Measurements from ENCODE around the gene CDC37L1. TPM values are rescaled to one million over a fixed set of nuclear protein-coding genes. Genes with fewer than 3 reads are reported as not detected.
"Not testable (repeated sequence)": the region's sequence is repeated elsewhere in the genome, so short reads cannot be mapped to it uniquely, and the experiment has no call there.

The CDC37L1 gene
- 61.9 TPM for total RNA-seq

DNA sequence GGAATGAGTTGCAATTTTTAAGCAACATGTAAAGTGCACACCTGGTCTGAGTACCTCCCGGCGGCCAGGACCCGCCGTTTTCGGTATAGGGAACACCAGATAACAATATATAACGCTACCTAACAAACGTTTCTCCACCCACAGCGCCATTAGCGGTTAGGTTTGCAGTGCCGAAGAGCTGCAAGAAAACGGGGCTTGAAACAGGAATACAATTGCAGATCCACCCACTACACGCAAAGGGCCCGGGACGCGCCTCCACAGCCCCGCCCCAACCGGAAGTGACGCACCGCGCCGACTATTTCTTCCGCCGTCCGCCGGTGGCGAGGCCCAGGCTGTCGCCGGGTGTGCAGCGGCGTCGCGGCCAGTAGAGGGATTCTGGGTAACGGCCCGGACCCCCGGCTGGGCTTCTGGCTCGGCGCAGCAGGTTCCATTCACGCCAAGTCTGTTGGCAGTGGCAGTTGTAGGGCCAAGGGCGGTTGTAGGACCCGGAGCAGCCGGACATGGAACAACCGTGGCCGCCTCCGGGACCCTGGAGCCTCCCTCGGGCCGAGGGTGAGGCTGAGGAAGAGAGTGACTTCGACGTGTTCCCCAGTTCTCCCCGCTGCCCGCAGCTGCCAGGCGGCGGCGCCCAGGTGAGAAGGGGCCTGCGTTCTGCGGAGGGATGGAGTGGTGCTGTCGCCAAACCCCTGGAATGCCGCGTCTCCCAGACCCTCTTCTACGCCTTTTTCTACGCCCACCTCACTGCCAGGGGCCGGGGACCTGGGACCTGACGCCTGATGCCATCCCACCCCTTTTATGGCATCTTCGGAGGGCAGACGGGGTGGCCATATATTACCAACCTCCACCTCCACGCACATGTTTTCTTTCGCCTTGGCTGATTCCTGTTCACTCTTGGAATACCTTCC is at the start of gene CDC37L1:
TSS of gene CDC37L1 (plus strand) at position 302 of the 905 bp plus-strand sequence. CDS start at position 501, 199 bp downstream.
- DNase-seq, result peak; percentile 99

DNA sequence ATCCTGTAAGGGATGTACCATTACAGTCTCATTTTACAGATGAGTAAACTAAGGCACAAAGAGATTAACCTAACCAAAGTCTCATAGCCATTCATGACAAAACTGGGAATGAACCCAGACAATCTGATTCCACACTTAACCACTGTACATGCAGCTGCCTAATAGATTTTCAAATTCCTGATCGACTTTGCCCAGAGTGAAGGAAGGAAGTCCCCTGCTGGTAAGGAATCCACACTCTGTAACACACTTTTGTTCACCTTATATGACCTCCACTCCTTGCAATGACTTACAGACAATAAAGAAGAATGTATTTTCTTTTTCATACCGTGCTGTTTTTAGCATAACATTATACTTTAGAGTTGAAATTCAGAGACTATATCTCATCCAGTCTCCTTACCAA is 48.5 kb upstream of the CDC37L1 start:
- no peak for DNase-seq

DNA sequence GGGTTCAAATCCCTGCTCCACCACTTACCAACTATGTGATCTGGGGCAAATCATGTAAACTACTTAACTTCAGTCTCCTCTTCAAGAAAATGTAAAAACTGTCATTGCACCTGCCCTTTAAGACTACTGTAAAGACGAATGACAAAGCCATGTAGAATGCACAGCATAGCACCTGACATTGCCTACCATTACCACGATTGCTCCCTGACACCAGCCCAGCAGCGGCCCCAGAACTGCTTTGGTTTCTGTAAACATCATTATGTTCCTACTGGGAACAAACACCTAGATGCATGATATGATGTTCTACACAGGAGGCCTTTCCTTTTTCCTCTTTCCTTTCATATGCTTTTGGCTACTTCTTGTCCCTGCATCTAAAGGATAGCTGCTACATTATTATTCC is 40.4 kb upstream of the CDC37L1 start:
- DNase-seq, result no peak

DNA sequence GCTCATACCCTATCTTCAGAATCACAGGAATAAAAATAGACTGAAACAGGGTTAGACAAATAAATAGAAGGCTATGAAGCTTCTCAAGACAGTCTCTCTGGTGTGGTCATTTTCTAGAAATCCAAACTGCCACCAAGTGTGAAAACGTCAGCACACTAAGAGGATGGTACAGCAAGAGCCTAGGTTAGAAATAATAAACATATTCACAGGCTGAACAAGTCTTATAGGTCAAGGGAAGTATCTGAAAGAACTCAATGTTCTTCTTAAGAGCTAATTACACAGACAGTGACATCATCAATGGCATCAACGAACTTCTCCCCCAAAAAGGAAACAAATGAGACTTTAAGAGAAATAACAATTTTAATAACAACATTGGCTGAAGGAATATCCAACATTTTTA is 39.9 kb upstream of the CDC37L1 start:
- no peak for DNase-seq

GRCh38 chr9:4640027-4640426 is 39.3 kb upstream of the CDC37L1 start:
- DNase-seq, result peak; percentile 43

GRCh38 chr9:4642351-4642750 is 37.0 kb upstream of the CDC37L1 start:
- DNase-seq, result no peak

DNA sequence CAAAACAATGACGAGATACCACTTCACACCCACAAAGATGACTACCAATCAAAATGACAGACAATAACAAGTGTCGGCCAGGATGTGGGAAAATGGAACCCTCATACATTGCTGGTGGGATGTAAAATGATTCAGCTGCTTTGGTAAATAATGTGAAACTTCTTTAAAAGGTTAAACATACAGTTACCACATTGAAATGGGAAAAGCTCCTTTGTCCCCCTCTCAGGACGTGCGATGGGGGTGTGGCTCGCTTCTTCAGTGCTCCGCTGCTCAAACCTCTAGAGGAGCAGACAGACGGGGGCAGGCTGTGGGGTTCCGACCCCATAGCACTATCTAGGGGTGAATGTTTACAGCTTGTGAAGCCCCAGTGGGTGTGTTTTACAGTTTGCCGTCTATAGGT is 25.3 kb upstream of the CDC37L1 start:
- no peak for DNase-seq

DNA sequence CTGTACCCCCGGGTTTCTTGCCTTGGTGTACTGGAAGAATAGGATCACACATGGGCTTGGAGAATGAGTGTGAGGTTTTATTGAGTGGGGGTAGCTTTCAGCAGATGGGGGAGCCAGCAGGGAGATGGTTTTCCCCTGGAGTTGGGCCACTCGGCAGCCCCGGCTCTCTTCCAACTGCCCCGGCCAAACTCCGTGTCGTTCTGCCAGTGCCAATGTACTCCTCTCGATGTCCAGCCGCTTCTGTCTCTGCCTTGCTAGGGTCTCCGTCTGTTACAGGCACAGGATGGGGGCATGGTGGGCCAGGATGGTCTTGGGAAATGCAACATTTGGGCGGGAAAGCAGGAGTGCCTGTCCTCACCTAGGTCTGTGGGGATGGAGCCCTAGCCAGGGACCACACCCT is 24.8 kb upstream of the CDC37L1 start:
- no peak for DNase-seq

- DNase-seq, result not testable (repeated sequence)
Measured at GRCh38 chr9:4656196-4656595, 23.2 kb upstream of the CDC37L1 start.

DNA sequence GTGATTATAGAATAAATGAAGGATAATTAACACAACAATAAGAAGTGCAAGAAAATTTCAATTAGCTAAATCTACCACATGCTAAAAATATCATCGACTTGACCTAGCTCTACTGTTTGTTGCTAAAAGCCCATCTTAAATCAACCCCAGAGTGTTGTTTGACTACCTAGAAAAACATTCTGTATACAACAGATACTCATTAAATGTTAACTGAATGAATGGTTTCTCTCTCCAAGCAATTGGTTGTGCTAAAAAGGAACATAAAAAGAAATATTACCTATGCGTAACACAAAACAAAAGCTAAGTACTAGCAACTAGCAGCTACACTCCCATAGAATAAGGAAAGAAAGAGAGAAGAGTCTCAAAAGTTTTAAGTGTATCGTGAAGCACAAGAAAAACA is 22.7 kb upstream of the CDC37L1 start:
- no peak for DNase-seq

- DNase-seq, result no peak
Measured at GRCh38 chr9:4657426-4658159, 21.8 kb upstream of the CDC37L1 start.

DNA sequence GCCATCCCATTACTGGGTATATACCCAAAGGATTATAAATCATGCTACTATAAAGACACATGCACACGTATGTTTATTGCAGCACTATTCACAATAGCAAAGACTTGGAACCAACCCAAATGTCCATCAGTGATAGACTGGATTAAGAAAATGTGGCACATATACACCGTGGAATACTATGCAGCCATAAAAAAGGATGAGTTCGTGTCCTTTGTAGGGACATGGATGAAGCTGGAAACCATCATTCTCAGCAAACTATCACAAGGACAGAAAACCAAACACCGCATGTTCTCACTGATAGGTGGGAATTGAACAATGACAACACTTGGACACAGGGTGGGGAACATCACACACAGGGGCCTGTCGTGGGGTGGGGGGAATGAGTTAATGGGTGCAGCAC is 18.7 kb upstream of the CDC37L1 start:
- DNase-seq, result not testable (repeated sequence)

GRCh38 chr9:4661165-4661564 is 18.2 kb upstream of the CDC37L1 start:
- no peak for DNase-seq

DNA sequence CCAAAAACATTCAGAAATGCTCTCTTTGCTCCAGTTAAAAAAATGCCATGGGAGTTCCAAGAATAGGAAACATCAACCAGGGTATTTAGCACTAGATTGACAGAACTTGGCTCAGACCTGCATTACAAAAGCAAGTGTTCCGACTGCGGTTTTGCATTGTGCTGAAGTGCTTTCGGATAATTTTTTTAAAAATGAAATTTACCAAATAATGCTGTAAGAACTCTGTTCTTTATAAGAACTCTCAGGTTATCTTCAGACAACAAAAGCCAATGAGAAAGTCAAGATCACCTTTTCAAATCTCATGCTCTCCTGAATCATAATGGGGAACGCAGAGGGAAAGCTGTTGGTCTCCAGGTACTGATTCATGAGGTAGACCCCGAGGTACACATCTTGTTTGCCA is 17.8 kb upstream of the CDC37L1 start:
- no peak for DNase-seq

- DNase-seq, result peak; percentile 91
Measured at GRCh38 chr9:4662108-4662988, 17.0 kb upstream of the CDC37L1 start, which contains the start of gene PLPP6. Gene PLPP6, plus strand, starts transcription at chr9:4662294. Its CDS starts 82 bp downstream, at chr9:4662376.

GRCh38 chr9:4662989-4663792 is 16.2 kb upstream of the CDC37L1 start:
- DNase-seq, result no peak

GRCh38 chr9:4663956-4664355 is 15.4 kb upstream of the CDC37L1 start:
- no peak for DNase-seq

- DNase-seq, result peak; percentile 20
Measured at GRCh38 chr9:4665357-4665756, 14.0 kb upstream of the CDC37L1 start.

DNA sequence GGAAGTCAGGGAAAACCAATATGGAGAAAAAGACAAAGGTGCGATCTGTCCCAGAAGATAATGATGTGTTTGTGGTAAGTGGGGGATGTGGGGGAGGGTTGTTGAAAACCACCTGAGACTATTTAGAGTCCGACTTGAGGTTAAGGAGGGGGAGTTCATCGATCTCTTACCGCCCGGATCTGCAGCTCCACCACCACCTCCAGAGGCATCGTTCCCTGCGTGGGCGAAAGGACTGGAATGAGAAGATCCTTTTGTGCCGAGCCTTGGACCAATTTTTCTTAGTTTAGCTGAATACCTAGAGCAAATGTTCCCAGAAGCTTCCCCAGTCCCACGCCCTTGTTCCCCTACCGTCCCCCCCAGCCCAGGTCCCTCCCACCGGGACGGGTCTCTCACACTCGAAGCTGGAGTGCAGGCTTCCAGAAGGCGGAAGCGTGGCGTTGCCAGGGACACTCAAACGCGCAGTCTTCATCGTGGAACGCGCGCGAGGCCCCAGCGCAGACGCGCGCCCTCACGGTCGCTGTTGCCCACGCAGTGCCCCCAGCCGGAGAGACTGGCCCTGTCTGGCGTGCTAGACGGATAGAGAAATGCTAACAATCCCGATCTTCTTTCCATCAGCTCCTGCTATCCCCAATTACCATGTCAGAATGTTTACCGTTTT is 13.2 kb upstream of the CDC37L1 start, which contains the start of gene SPATA6L:
TSS of gene SPATA6L (minus strand) at position 439 of the 658 bp plus-strand sequence. CDS start at position 209, 230 bp downstream.
- DNase-seq, result peak; percentile 80

GRCh38 chr9:4667681-4668080 is 11.7 kb upstream of the CDC37L1 start:
- no peak for DNase-seq

DNA sequence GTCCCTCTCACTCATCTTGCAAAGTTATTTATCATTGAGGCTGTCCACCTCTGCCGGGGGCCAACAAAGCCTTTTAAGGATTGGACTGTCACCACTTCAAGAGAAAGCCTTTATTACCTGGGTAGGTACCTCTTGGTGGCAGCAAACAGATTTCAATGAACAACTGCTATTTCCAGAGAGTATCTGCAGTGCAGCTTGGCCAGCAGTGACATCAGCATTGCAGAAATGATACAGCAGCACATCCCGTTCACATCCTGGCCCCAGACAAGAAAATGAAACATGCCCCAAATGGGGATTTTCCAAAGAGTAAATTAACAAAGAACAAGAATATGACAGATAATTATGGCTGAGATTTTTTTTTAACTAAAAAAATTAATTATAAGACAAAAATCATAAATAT is 10.8 kb upstream of the CDC37L1 start:
- DNase-seq, result no peak
